K562 (cell line): ENCODE measurements around the gene PLXDC1.

Experiments
- CUX1 ChIP-seq: fragments of 200-800 bp; sonication (Bioruptor generic); IDR thresholded peaks from 2 replicates; pipeline ENCODE4 v1.6.1; 2016; ENCODE audit warnings: missing genetic modification characterization, missing compliant biosample characterization
- EZH2 ChIP-seq: IDR thresholded peaks from 2 replicates; pipeline ENCODE4 v1.6.1; 2012; ENCODE audit warnings: low read depth, mild to moderate bottlenecking, inconsistent platforms, low read length, borderline replicate concordance
- PRDM10 ChIP-seq: fragments of 450-650 bp; IDR thresholded peaks from 2 replicates; pipeline ENCODE4 v1.6.1; 2018; ENCODE audit not compliant: partially characterized antibody
- TF ChIP-seq, protein P1 (sequence below), 3 experiments: IDR thresholded peaks in 2 of 3; conservative IDR thresholded peaks in 1 of 3; 2 replicates each; pipeline ENCODE4 v1.5.1; 2011 to 2012; ENCODE audit warnings: low read length in 3 of 3, mild to moderate bottlenecking in 3 of 3, control low read depth in 2 of 3, improper control_type of control experiment in 1 of 3, inconsistent platforms in 1 of 3, low read depth in 1 of 3, mixed read lengths in 1 of 3, moderate library complexity in 1 of 3; ENCODE audit not compliant: insufficient read depth in 2 of 3
- TF ChIP-seq, protein P2 (sequence below): sonication (generic); formaldehyde crosslinking; IDR thresholded peaks from 2 replicates; pipeline ENCODE4 v1.8.1; 2022; ENCODE audit warnings: missing genetic modification reagents

DNA sequence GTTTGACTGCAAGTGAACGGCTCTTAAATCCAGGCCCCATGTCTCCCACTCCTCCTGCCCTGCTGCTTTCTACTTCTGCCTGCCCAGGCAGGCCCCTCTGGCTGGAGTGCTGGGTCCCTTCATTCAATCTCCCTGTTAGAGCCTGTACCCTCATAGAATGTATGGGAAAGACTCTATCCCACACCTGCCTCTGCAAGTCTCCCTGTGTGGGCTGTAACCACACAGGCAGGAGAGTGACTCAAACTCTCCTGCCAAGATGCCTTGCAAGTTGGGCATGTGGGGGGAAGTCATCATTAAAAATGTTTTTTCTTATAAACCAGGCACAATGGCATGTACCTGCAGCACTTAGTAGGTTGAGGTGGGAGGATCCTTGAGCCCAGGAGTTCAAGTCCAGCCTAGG lies 77.5 kb downstream of the PLXDC1 start:
- TF ChIP-seq, protein P1, sequence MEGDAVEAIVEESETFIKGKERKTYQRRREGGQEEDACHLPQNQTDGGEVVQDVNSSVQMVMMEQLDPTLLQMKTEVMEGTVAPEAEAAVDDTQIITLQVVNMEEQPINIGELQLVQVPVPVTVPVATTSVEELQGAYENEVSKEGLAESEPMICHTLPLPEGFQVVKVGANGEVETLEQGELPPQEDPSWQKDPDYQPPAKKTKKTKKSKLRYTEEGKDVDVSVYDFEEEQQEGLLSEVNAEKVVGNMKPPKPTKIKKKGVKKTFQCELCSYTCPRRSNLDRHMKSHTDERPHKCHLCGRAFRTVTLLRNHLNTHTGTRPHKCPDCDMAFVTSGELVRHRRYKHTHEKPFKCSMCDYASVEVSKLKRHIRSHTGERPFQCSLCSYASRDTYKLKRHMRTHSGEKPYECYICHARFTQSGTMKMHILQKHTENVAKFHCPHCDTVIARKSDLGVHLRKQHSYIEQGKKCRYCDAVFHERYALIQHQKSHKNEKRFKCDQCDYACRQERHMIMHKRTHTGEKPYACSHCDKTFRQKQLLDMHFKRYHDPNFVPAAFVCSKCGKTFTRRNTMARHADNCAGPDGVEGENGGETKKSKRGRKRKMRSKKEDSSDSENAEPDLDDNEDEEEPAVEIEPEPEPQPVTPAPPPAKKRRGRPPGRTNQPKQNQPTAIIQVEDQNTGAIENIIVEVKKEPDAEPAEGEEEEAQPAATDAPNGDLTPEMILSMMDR (IDR thresholded peaks at IDR 0.05 in 2 of 3, conservative IDR thresholded peaks at IDR 0.05 in 1 of 3; ENCODE audit: insufficient read depth in 2 of 3, low read depth in 1 of 3, low read length in 3 of 3), result no peak
- TF ChIP-seq PRDM10 (no peak), EZH2 (no peak), CUX1 (CRISPR knock-in tag) (no peak)
- TF ChIP-seq, protein P2, sequence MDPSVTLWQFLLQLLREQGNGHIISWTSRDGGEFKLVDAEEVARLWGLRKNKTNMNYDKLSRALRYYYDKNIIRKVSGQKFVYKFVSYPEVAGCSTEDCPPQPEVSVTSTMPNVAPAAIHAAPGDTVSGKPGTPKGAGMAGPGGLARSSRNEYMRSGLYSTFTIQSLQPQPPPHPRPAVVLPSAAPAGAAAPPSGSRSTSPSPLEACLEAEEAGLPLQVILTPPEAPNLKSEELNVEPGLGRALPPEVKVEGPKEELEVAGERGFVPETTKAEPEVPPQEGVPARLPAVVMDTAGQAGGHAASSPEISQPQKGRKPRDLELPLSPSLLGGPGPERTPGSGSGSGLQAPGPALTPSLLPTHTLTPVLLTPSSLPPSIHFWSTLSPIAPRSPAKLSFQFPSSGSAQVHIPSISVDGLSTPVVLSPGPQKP, result no peak
